Duodenal mucosa (tissue), 2 donors: ENCODE results near the gene TCF19.
A peak's percentile ranks its signal among the peaks of the same experiment; 100 is the strongest.

Source experiments
- H3K27ac ChIP-seq: one replicate; pipeline ENCODE4 v1.7.0; 2013; ENCODE audit warnings: low read depth, low read length
- H3K27me3 ChIP-seq, 2 donors: one replicate each; pipeline ENCODE4 v1.7.0; 2013; ENCODE audit warnings: low read length in 2 of 2, control low read depth in 1 of 2; ENCODE audit not compliant: insufficient read depth in 2 of 2, control insufficient read depth in 1 of 2
- H3K36me3 ChIP-seq, 2 donors: one replicate each; pipeline ENCODE4 v1.7.0; 2013; ENCODE audit warnings: low read length in 2 of 2, control low read depth in 1 of 2; ENCODE audit not compliant: insufficient read depth in 2 of 2, control insufficient read depth in 1 of 2
- H3K4me1 ChIP-seq, 2 donors: one replicate each; pipeline ENCODE4 v1.7.0; 2013; ENCODE audit warnings: low read length in 2 of 2, control low read depth in 1 of 2; ENCODE audit not compliant: insufficient read depth in 2 of 2, control insufficient read depth in 1 of 2
- H3K4me3 ChIP-seq, 2 donors: one replicate each; pipeline ENCODE4 v1.7.0; 2013; ENCODE audit warnings: low read length in 2 of 2, low read depth in 1 of 2
- H3K9ac ChIP-seq, 2 donors: one replicate each; pipeline ENCODE4 v1.7.0; 2013; ENCODE audit warnings: low read length in 2 of 2, low read depth in 1 of 2
- H3K9me3 ChIP-seq, 2 donors: one replicate each; pipeline ENCODE4 v1.7.0; 2013; ENCODE audit warnings: low read length in 2 of 2, control low read depth in 1 of 2; ENCODE audit not compliant: control insufficient read depth in 1 of 2

Gene TCF19

DNA sequence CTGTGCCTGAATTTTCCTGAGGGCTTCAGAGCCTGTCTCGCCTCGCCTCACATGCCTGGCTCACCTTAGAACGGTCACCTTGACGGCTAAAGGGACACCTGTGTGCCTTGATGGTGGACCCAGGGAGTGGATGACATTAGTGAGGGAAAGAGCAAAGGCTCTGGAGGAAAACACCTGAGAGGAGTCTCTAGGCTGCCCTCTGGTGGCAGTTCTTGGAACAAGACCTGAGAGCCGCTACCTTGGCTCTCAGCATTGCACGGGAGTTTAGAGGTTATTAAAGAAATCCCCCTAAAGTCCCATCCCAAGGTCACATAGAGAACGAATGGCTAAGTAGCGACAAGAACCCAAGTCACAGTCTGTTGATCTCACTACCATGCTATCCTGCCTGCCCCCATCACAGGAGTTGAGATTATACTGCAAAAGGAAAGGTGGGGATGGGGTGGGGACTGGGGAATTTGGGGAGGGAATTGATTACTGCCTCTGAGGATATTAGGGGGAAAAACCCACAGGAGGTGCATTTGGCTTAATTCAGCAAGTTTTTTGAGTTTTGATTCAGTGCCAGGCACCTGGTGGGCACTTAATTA lies 30.2 kb upstream of the TCF19 start:
- Histone ChIP-seq H3K36me3 (no peaks in the 10 kb centered on the region), H3K4me3 (no peak overlapping the region), H3K4me1 (peaks cover 8 to 11% of the 10 kb centered on the region in 2 donors), H3K27ac (no peak overlapping the region), H3K9me3 (no peaks in the 10 kb centered on the region), H3K9ac (no peak overlapping the region), H3K27me3 (no peaks in the 10 kb centered on the region)

DNA sequence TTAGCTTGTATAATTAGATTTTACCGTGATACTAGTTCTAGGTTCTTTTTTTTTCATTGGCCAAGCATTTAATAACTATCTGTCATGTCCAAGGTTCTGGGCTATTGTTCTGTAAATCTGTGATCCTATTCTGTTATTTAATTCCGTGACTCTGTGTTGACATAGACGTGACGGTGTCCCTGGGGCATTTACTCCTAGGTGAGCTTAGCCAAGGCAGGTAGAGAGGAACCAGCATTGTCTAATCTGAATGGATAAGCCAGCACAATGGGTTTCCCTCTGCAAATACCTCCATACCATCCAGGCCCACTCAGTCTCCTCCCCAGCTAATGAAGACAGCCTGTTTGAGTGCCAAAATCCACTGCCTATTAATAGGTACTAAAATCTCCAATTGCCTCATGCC lies 29.3 kb upstream of the TCF19 start:
- no peak overlapping the region for H3K9ac ChIP-seq
- peaks cover 6 to 11% of the 10 kb centered on the region in 2 donors for H3K4me1 ChIP-seq
- no peak overlapping the region for H3K4me3 ChIP-seq
- no peaks in the 10 kb centered on the region for H3K9me3 ChIP-seq
- H3K27me3 ChIP-seq, result no peaks in the 10 kb centered on the region
- no peak overlapping the region for H3K27ac ChIP-seq
- H3K36me3 ChIP-seq, result no peaks in the 10 kb centered on the region

GRCh38 chr6:31130751-31131150 lies 27.6 kb upstream of the TCF19 start:
- H3K36me3 ChIP-seq, result no peaks in the 10 kb centered on the region
- peaks cover 6 to 11% of the 10 kb centered on the region in 2 donors for H3K4me1 ChIP-seq
- H3K27me3 ChIP-seq, result no peaks in the 10 kb centered on the region
- H3K27ac ChIP-seq, result no peak overlapping the region
- no peaks in the 10 kb centered on the region for H3K9me3 ChIP-seq
- H3K9ac ChIP-seq, result no peak overlapping the region
- no peak overlapping the region for H3K4me3 ChIP-seq

DNA sequence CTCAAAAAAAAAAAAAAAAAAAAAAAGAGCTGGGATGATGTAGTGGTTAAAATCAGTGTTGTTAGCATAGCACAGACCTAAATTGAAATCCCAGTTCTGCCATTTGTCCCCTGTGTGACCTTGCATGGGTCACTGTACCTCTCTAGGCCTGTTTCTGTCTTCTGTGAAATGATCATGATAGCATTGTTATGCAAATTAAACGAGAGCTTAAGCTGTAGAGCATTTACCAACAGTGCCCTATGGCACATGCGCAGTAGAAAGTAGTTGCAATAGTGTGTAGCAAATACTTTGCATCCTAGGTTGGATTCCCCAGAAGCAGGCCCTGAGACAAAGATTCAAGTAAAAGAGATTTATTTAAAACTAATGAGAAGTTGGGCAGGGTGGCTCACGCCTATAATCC lies 26.8 kb upstream of the TCF19 start:
- H3K9ac ChIP-seq, result no peak overlapping the region
- H3K27me3 ChIP-seq, result no peaks in the 10 kb centered on the region
- peaks cover 3 to 5% of the 10 kb centered on the region in 2 donors for H3K4me1 ChIP-seq
- no peak overlapping the region for H3K27ac ChIP-seq
- no peaks in the 10 kb centered on the region for H3K36me3 ChIP-seq
- H3K4me3 ChIP-seq, result no peak overlapping the region
- no peaks in the 10 kb centered on the region for H3K9me3 ChIP-seq

DNA sequence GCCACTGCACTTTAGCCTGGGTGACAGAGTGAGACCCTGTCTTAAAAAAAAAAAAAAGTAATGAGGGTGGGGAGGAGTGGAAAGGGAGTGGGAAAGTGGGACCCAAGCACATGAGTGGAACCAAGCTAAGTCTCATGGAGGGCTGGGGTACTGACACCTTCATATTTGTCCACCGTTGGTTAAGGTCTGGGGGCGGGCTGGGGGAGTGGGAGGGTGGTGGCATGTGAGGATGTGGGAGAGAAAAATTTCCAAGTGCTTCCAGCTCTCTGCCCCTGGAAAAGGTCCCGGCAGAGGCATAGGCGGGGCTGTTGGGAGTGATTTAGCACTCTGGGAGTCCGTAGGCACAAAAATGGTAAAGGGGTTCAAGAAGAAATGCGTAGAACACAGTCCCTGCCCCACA lies 25.6 kb upstream of the TCF19 start:
- Histone ChIP-seq H3K9ac (no peak overlapping the region), H3K36me3 (no peaks in the 10 kb centered on the region), H3K9me3 (no peaks in the 10 kb centered on the region), H3K4me3 (no peak overlapping the region), H3K27ac (no peak overlapping the region), H3K27me3 (no peaks in the 10 kb centered on the region), H3K4me1 (peaks cover 0 to 4% of the 10 kb centered on the region in 2 donors)

DNA sequence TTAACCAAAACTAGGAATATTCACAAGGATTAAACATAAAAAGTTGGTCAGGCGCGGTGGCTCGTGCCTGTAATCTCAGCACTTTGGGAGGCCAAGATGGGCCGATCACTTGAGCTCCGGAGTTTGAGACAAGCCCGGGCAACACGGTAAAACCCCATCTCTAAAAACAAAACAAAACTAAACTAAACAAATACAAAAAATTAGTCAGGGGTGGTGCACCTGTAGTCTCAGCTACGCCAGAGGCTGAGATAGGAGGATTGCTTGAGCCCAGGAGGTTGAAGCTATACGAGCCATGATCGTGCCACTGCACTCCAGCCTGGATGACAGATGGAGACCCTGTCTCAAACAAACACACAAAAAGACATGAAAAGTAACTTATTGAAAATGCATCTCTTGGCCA lies 22.7 kb upstream of the TCF19 start:
- Histone ChIP-seq H3K36me3 (no peaks in the 10 kb centered on the region), H3K9me3 (no peaks in the 10 kb centered on the region), H3K27ac (no peak overlapping the region), H3K4me3 (no peak overlapping the region), H3K9ac (no peak overlapping the region), H3K4me1 (peaks cover 0 to 6% of the 10 kb centered on the region in 2 donors), H3K27me3 (no peaks in the 10 kb centered on the region)

DNA sequence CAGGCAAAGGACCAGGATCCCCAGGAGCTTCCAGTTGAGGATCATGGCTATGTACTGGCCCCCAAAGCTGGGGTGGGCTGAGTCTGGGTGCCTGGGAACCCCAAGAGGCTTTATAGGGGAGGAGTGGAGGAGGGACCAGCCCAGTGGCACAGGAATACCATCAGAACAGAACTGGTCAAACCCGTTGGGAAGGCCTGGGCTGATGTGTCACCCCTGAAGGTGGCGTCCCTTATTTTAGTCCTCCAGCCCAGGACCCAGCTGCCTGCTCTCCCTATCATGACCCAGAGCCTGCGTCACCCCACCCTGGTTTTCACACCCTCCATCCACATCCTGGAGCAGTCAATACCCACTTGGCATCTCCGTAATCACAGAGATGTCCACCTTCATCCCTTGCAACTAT lies 19.4 kb upstream of the TCF19 start, which contains the start of gene PSORS1C2:
Gene PSORS1C2 (minus strand): TSS at position 85 of the 400 bp plus-strand sequence. CDS start 40 bp downstream, at position 45.
- H3K27ac ChIP-seq, result no peak within 1 kb of the TSS

DNA sequence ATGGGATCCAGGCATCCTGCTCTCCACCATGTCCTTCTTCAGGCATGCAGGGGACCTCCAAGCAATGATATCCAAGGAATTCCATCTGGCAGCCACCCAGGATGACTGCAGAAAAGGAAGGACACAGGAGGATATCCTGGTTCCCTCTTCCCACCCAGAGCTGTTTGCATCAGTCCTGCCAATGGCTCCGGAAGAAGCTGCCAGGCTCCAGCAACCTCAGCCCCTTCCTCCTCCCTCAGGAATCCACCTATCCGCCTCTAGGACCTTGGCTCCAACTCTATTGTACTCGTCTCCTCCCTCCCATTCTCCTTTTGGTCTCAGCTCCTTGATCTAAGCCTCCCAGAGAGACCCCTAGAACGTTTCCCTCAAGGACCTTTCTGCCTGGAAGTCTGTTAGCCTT lies 18.8 kb upstream of the TCF19 start:
- Histone ChIP-seq H3K4me1 (peaks cover 15 to 22% of the 10 kb centered on the region in 2 donors), H3K9me3 (no peaks in the 10 kb centered on the region), H3K4me3 (no peak overlapping the region), H3K27me3 (no peaks in the 10 kb centered on the region), H3K9ac (no peak overlapping the region), H3K27ac (no peak overlapping the region), H3K36me3 (peaks cover 0 to 7% of the 10 kb centered on the region in 2 donors)

More for the DNA sequence above, 19.4 kb upstream of the TCF19 start, which contains the start of gene PSORS1C2:
- peaks cover 0 to 7% of the 10 kb centered on the region in 2 donors for H3K36me3 ChIP-seq
- peaks cover 12 to 20% of the 10 kb centered on the region in 2 donors for H3K4me1 ChIP-seq
- no peaks in the 10 kb centered on the region for H3K9me3 ChIP-seq
- H3K4me3 ChIP-seq, result peak within 1 kb of the TSS; percentile 37 to 70
- no peaks in the 10 kb centered on the region for H3K27me3 ChIP-seq
- H3K9ac ChIP-seq, result peak within 1 kb of the TSS; percentile 53 to 60

DNA sequence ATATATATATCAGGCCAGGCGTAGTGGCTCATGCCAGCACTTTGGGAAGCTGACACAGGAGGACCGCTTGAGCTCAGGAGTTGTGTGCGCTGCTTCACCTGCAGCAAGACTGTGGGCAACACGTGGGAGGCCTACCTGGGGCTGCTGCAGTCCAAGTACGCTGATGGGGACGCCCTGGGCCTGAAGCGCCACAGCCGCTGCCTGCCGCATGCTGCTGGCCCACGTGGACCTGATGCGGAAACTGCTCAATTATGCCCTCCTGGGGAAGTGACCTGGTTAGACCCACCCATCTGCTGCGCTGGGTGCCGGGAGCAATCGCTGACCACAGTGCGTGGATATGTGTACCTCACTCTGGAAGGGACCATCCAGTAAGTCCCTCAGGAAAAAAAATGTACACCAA lies 17.7 kb upstream of the TCF19 start:
- H3K9ac ChIP-seq, result no peak overlapping the region
- H3K4me1 ChIP-seq, result peaks cover 20 to 29% of the 10 kb centered on the region in 2 donors
- no peaks in the 10 kb centered on the region for H3K9me3 ChIP-seq
- peaks cover 0 to 7% of the 10 kb centered on the region in 2 donors for H3K36me3 ChIP-seq
- no peak overlapping the region for H3K4me3 ChIP-seq
- H3K27ac ChIP-seq, result no peak overlapping the region
- no peaks in the 10 kb centered on the region for H3K27me3 ChIP-seq

- Histone ChIP-seq H3K4me1 (peaks cover 27 to 34% of the 10 kb centered on the region in 2 donors), H3K9ac (peak overlapping the region in 1 of 2 donors; percentile 6), H3K9me3 (no peaks in the 10 kb centered on the region), H3K27me3 (no peaks in the 10 kb centered on the region), H3K27ac (no peak overlapping the region), H3K4me3 (no peak overlapping the region), H3K36me3 (peaks cover 0 to 7% of the 10 kb centered on the region in 2 donors)
These were observed 16.0 kb upstream of the TCF19 start for GRCh38 chr6:31142361-31142761.
